GM12878 (cell line): ENCODE results near the gene SPOCK1. TPM values are rescaled to one million over a fixed set of nuclear protein-coding genes. Genes with fewer than 3 reads are reported as not detected.

Experiments used
- ATAC-seq: fragments of 200-7000 bp; cut with Tn5 transposase; 3 replicates; pipeline ENCODE4 v1.9.1; 2020; ENCODE audit warnings: mild to moderate bottlenecking, moderate library complexity
- BruUV-seq: library from RNA; stranded (reverse); fragments of 400-500 nt; replicated peaks from 2 replicates; lab custom pipeline; 2021; lab: Mats Ljungman, UMichigan
- CTCF ChIA-PET: fragments of 300-600 bp; sonication (Branson Sonifier 250); formaldehyde crosslinking; extraction: SDS; loops from one replicate; lab custom pipeline; 2021; ENCODE audit warnings: inconsistent platforms; lab: Yijun Ruan, JAX
- POLR2A ChIA-PET: fragments of 350-600 bp; formaldehyde crosslinking; extraction: SDS; loops from one replicate; lab custom pipeline; 2021; ENCODE audit warnings: inconsistent platforms; lab: Charles Lee
- RAD21 ChIA-PET: fragments of 300-600 bp; sonication (Branson Sonifier 250); formaldehyde crosslinking; loops from one replicate; lab custom pipeline; 2023; ENCODE audit warnings: antibody characterized with exemption; ENCODE audit not compliant: unreplicated experiment; lab: Charles Lee
- SMC1A ChIA-PET: fragments of 300-600 bp; sonication (Branson Sonifier 250); formaldehyde crosslinking; loops from one replicate; lab custom pipeline; 2023; ENCODE audit not compliant: unreplicated experiment, uncharacterized antibody; lab: Charles Lee
- DNase-seq: peaks from one replicate; pipeline ENCODE4 v3.0.0-alpha.2; 2011; ENCODE audit warnings: low read depth, low spot score
- FAIRE-seq: peaks from 3 replicates; lab custom pipeline; 2011; peaks lifted over from hg19 to GRCh38; lab: Jason Lieb, UNC
- H2AFZ ChIP-seq: 2 replicates; pipeline ENCODE4 v1.6.0; 2011; ENCODE audit warnings: low read depth, low read length, control low read depth; ENCODE audit not compliant: control insufficient read depth
- H3K27ac ChIP-seq: 2 replicates; pipeline ENCODE4 v1.5.1; 2011; ENCODE audit warnings: control low read depth; ENCODE audit not compliant: control insufficient read depth, insufficient read depth
- H3K27me3 ChIP-seq, 2 experiments: replicated peaks in 1 of 2; 2 replicates each; pipeline versions ENCODE4 v1.6.0 to v1.6.1; 2011; ENCODE audit warnings: low read length in 1 of 2; ENCODE audit not compliant: control insufficient read depth in 2 of 2, insufficient read depth in 2 of 2
- H3K36me3 ChIP-seq, 2 experiments: 2 replicates each; pipeline ENCODE4 v1.5.1; 2011; ENCODE audit warnings: low read length in 1 of 2; ENCODE audit not compliant: control insufficient read depth in 2 of 2, insufficient read depth in 2 of 2
- H3K4me1 ChIP-seq: 2 replicates; pipeline ENCODE4 v1.6.1; 2011; ENCODE audit warnings: mild to moderate bottlenecking, low read length, moderate library complexity, mixed read lengths; ENCODE audit not compliant: control insufficient read depth, insufficient read depth
- H3K4me2 ChIP-seq: 2 replicates; pipeline ENCODE4 v1.6.0; 2011; ENCODE audit warnings: control low read depth; ENCODE audit not compliant: control insufficient read depth, insufficient read depth
- H3K4me3 ChIP-seq: fragments of 200-600 bp; sonication (generic); 2 replicates; pipeline ENCODE4 v1.5.1; 2016
- H3K79me2 ChIP-seq: 2 replicates; pipeline ENCODE4 v1.6.0; 2011; ENCODE audit warnings: low read length; ENCODE audit not compliant: control insufficient read depth, insufficient read depth
- H3K9ac ChIP-seq: 2 replicates; pipeline ENCODE4 v1.8.0; 2011; ENCODE audit warnings: low read length, control low read depth, mixed read lengths; ENCODE audit not compliant: control insufficient read depth, insufficient read depth
- H3K9me3 ChIP-seq: replicated peaks from 3 replicates; pipeline ENCODE4 v1.5.1; 2011; ENCODE audit warnings: mild to moderate bottlenecking, low read length; ENCODE audit not compliant: control insufficient read depth, insufficient read depth
- H4K20me1 ChIP-seq: 2 replicates; pipeline ENCODE4 v1.6.0; 2011; ENCODE audit not compliant: control insufficient read depth, insufficient read depth
- DPF2 ChIP-seq: fragments of 450-650 bp; IDR thresholded peaks from 2 replicates; pipeline ENCODE4 v1.6.1; 2017; ENCODE audit warnings: mild to moderate bottlenecking
- ETV6 ChIP-seq, 2 experiments: fragments of 450-650 bp in 1 of 2; IDR thresholded peaks in 1 of 2; conservative IDR thresholded peaks in 1 of 2; 2 replicates each; pipeline ENCODE4 v1.6.1; 2014; ENCODE audit warnings: antibody characterized with exemption in 1 of 2, borderline replicate concordance in 1 of 2, low read depth in 1 of 2, mild to moderate bottlenecking in 1 of 2, moderate library complexity in 1 of 2
- EZH2 ChIP-seq: IDR thresholded peaks from 2 replicates; pipeline ENCODE4 v1.6.1; 2012; ENCODE audit warnings: low read depth, mild to moderate bottlenecking, control low read depth, inconsistent platforms, low read length, borderline replicate concordance; ENCODE audit not compliant: control insufficient read depth
- PAX5 ChIP-seq: IDR thresholded peaks from 2 replicates; pipeline ENCODE4 v1.6.1; 2011; ENCODE audit warnings: low read depth, low read length, borderline replicate concordance
- RAD21 ChIP-seq: IDR thresholded peaks from 2 replicates; pipeline ENCODE4 v1.6.1; 2011; ENCODE audit warnings: mild to moderate bottlenecking, low read depth, low read length, moderate library complexity; ENCODE audit not compliant: insufficient read depth
- RAD51 ChIP-seq: fragments of 450-650 bp; IDR thresholded peaks from 2 replicates; pipeline ENCODE4 v1.6.1; 2016; ENCODE audit warnings: moderate library complexity, mild to moderate bottlenecking, inconsistent platforms
- TAF1 ChIP-seq: IDR thresholded peaks from 2 replicates; pipeline ENCODE4 v1.6.1; 2011; ENCODE audit warnings: mild to moderate bottlenecking, low read depth, low read length, borderline replicate concordance
- WGBS: methylation state at CpG from one replicate; pipeline ENCODE4 v1.1.6; 2016; ENCODE audit warnings: low lambda C conversion rate; ENCODE audit not compliant: insufficient replicate concordance, insufficient coverage; ENCODE audit errors: missing lambda C conversion rate; 5-methylcytosine and 5-hydroxymethylcytosine counted together
- in situ Hi-C: fragments of 300-500 bp; cut with MboI; formaldehyde crosslinking; loops from 9 replicates; pipeline ENCODE4 v1.14.3; 2018; ENCODE audit warnings: mixed read lengths
- intact Hi-C: fragments of 100-400 bp; cut with micrococcal nuclease; formaldehyde crosslinking; loops from one replicate; pipeline ENCODE4 v1.14.2; 2022; ENCODE audit not compliant: unreplicated experiment
- polyA plus RNA-seq, 11 experiments: library from polyadenylated mRNA; depleted of rRNA in 4 of 11; unstranded in 6 of 11; stranded (reverse) in 5 of 11; fragments of >200 nt; fragmentation: Nextera tagmentation in 4 of 11; fragmentation: Illumina TruSeq in 1 of 11; extraction: Ambion mirVana in 4 of 11; extraction: Trizol in 1 of 11; gene quantifications; 1 replicate in 1 of 11; 2 replicates in 10 of 11; pipeline versions ENCODE4 v1.2.1 to v1.2.3, GENCODE V29; 2011 to 2016; ENCODE audit warnings: inconsistent platforms in 2 of 11, missing spikeins in 2 of 11, low read depth in 1 of 11
- total RNA-seq, 4 experiments: library from RNA; depleted of rRNA in 3 of 4; stranded (reverse); fragments of >200 nt in 3 of 4; fragmentation: Illumina TruSeq in 1 of 4; extraction: Trizol in 1 of 4; gene quantifications; 2 replicates each; pipeline versions ENCODE4 v1.2.1 to v1.2.3, GENCODE V29; 2013 to 2021
- TF ChIP-seq, protein P1 (sequence below): IDR thresholded peaks from 2 replicates; pipeline ENCODE4 v1.6.1; 2011; ENCODE audit warnings: borderline replicate concordance, low read depth, mild to moderate bottlenecking, moderate library complexity, low read length; ENCODE audit not compliant: insufficient read depth, poor library complexity, severe bottlenecking
- TF ChIP-seq, protein P2 (sequence below): fragments of 450-650 bp; formaldehyde crosslinking; IDR thresholded peaks from 2 replicates; pipeline ENCODE4 v1.5.0; 2022; ENCODE audit warnings: mild to moderate bottlenecking, missing genetic modification characterization

SPOCK1 gene
- total and polyA plus RNA-seq, 10 of the 15 experiments (the other 5 are each of a cell fraction or from before 2014, with no cell fraction given): 0.06 to 0.68 (median 0.25) TPM; not detected in 3

DNA sequence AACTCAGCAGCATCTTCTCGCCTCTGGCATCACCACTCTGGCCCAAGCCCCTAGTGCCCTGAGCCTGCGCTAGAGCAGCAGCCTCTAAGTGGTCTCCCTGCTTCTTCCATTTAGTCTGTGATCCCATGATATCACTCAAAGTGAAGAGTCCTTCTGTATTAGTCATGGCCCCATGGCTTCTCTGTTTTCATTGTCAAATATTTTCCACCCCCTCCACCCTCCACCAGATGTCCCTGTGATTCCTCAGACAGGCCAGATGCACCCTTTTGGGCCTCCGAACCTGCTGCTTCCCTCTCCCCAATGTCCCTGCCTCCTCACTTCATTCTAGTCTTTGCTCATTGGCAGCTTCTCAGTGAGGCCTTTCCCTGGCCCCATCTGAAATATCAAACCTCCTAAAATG lies 299.2 kb downstream of the SPOCK1 start:
- Histone ChIP-seq H3K9me3 (no peaks in the 10 kb centered on the region), H4K20me1 (no peaks in the 10 kb centered on the region), H3K79me2 (no peaks in the 10 kb centered on the region), H3K27me3 (no peaks in the 10 kb centered on the region), H3K4me3 (no peak overlapping the region), H3K27ac (no peak overlapping the region), H3K4me1 (no peaks in the 10 kb centered on the region), H3K9ac (no peak overlapping the region), H3K4me2 (no peak overlapping the region), H3K36me3 (no peaks in the 10 kb centered on the region), H2AFZ (no peak overlapping the region)
- CTCF ChIA-PET: no interaction called here
- intact Hi-C loops (no loop called here), in situ Hi-C loops (no loop called here)
- no peak for TF ChIP-seq TAF1
- TF ChIP-seq PAX5: no peak
- no peak for TF ChIP-seq DPF2
- TF ChIP-seq ETV6 (conservative IDR thresholded peaks at IDR 0.05 in 1 of 2, IDR thresholded peaks at IDR 0.05 in 1 of 2; ENCODE audit: borderline replicate concordance in 1 of 2, low read depth in 1 of 2): no peak
- TF ChIP-seq, protein P1, sequence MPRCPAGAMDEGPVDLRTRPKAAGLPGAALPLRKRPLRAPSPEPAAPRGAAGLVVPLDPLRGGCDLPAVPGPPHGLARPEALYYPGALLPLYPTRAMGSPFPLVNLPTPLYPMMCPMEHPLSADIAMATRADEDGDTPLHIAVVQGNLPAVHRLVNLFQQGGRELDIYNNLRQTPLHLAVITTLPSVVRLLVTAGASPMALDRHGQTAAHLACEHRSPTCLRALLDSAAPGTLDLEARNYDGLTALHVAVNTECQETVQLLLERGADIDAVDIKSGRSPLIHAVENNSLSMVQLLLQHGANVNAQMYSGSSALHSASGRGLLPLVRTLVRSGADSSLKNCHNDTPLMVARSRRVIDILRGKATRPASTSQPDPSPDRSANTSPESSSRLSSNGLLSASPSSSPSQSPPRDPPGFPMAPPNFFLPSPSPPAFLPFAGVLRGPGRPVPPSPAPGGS: no peak
- TF ChIP-seq EZH2: no peak
- TF ChIP-seq RAD21: no peak
- no peak for TF ChIP-seq RAD51
- TF ChIP-seq, protein P2, sequence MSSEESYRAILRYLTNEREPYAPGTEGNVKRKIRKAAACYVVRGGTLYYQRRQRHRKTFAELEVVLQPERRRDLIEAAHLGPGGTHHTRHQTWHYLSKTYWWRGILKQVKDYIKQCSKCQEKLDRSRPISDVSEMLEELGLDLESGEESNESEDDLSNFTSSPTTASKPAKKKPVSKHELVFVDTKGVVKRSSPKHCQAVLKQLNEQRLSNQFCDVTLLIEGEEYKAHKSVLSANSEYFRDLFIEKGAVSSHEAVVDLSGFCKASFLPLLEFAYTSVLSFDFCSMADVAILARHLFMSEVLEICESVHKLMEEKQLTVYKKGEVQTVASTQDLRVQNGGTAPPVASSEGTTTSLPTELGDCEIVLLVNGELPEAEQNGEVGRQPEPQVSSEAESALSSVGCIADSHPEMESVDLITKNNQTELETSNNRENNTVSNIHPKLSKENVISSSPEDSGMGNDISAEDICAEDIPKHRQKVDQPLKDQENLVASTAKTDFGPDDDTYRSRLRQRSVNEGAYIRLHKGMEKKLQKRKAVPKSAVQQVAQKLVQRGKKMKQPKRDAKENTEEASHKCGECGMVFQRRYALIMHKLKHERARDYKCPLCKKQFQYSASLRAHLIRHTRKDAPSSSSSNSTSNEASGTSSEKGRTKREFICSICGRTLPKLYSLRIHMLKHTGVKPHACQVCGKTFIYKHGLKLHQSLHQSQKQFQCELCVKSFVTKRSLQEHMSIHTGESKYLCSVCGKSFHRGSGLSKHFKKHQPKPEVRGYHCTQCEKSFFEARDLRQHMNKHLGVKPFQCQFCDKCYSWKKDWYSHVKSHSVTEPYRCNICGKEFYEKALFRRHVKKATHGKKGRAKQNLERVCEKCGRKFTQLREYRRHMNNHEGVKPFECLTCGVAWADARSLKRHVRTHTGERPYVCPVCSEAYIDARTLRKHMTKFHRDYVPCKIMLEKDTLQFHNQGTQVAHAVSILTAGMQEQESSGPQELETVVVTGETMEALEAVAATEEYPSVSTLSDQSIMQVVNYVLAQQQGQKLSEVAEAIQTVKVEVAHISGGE: no peak
- RAD21 ChIA-PET: no interaction called here
- WGBS: 13% methylated on average over 3 of the region's 3 CpGs
- ATAC-seq: no peak
- FAIRE-seq: no peak
- POLR2A ChIA-PET: no interaction called here
- no peak for DNase-seq
- SMC1A ChIA-PET: no interaction called here
- no TSS peak for BruUV-seq
